ENCODE data around the gene LPXN.

LPXN gene

DNA sequence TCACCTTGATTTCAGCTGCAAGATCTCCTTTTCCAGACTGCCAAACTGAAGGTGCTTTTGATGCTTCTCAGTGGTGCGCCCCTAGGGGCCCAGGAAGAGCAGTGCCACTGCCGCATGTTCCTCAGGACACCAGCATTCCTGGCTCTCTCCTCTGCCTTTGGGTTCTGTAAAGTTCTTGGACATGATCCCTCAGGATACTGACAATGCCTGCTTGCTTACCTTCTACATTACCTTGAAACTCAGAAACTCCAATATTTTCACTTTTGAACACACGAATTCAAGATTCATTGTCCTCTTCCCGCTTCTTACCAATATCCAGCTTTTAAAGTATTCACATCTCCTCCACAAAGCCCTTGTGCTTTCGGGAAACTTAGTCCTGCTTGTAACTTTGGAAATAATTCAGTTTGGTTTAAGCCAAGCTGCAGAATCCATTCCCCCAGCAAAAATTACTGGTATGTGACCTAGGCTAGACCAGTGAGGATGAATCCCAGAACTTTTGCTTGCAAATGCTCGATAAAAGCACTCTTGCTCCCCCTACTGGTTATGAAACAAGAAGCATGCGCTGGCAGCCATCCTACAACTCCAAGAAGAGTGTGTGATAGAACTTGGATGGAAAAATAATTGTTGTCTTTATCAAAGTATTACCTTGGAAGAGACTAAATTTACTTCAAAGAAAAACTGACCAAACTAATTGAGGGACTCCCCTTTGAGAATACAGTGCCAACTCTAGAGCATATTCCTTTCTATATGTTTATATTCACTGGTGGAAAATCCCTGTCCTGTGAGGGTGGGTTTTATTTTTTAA, 51.2 kb downstream of the LPXN start:
- TF ChIP-seq, protein P1, sequence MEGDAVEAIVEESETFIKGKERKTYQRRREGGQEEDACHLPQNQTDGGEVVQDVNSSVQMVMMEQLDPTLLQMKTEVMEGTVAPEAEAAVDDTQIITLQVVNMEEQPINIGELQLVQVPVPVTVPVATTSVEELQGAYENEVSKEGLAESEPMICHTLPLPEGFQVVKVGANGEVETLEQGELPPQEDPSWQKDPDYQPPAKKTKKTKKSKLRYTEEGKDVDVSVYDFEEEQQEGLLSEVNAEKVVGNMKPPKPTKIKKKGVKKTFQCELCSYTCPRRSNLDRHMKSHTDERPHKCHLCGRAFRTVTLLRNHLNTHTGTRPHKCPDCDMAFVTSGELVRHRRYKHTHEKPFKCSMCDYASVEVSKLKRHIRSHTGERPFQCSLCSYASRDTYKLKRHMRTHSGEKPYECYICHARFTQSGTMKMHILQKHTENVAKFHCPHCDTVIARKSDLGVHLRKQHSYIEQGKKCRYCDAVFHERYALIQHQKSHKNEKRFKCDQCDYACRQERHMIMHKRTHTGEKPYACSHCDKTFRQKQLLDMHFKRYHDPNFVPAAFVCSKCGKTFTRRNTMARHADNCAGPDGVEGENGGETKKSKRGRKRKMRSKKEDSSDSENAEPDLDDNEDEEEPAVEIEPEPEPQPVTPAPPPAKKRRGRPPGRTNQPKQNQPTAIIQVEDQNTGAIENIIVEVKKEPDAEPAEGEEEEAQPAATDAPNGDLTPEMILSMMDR (IDR thresholded peaks at IDR 0.05; ENCODE audit: borderline replicate concordance, insufficient read depth, low read depth, low read length) = peak; percentile 83
- H3K4me3 ChIP-seq (ENCODE audit: low read depth, low read length) = no peak overlapping the region

DNA sequence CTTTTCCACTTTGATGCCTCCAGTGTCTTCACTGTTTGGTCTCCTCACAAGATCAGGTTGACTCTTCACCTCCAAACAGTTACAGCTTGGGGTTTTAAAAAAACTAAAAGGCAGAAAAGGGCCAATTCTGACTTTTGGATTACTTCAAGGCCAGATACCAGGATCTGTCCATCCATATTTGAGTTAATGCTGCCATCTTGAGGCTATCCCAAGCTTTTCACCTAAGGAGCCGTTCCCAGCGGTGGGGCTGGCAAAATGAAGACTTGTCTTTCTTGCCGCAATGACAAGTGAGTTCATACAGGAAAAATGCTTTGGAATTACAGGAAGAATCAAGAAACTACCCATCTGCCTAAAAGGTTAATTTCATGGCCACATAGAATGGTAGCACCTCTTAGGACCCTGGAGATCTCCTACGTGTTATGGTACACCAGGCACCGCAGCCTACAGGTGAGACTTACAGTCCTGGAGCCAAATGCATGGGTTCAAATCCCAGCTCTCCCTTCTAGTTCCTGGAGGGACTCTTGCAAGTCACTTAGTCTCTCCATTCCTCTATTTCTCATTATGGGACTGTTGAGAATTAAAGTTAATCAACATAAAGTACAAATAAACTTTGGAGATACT, 61.8 kb downstream of the LPXN start:
- no peak overlapping the region for H3K4me3 ChIP-seq (ENCODE audit: low read depth, low read length)
- TF ChIP-seq, protein P1 (IDR thresholded peaks at IDR 0.05; ENCODE audit: borderline replicate concordance, insufficient read depth, low read depth, low read length) = peak; percentile 26; the same call in 1 of the 2 replicates

DNA sequence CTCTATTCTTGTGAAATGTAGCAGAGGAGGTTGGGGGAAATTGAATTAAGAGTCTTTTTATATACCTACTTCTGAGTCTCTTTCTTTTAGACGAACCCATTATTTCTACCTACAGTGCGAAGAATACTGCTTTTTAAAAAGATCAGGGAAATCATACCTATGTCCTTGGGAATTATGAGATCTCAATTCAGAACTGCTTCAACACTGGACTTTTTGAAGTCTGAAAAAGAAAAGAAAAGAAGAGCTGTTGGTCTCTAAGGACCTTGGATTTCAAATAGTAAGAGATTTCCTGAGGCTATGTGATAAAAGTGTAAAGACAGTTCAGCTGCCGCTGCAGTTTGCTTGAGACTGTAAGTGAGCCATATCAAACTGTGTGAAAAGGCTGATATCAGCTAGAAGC, 64.0 kb downstream of the LPXN start:
- TF ChIP-seq, protein P1 (IDR thresholded peaks at IDR 0.05; ENCODE audit: borderline replicate concordance, insufficient read depth, low read depth, low read length) = no peak
- H3K4me3 ChIP-seq (ENCODE audit: low read depth, low read length) = no peak overlapping the region

DNA sequence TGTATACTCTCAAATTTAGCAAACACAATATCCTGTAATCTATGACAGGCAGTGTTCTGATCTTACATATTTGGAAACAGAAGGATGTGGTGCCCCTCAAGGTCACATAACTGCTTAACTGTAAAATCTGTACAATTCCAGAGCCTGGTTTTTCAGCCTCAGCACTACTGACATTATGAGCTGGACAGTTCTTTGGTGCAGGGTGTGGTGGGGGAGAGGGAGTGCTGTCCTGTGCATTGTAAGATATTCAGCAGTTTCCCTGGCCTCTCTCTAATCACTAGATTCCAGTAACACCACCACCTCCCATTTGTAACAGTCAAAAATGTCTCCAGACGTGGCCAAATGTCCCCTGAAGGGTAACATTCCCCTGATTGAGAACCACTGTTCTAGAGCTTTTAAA, 65.9 kb downstream of the LPXN start:
- TF ChIP-seq, protein P1 (IDR thresholded peaks at IDR 0.05; ENCODE audit: borderline replicate concordance, insufficient read depth, low read depth, low read length) = no peak
- no peak overlapping the region for H3K4me3 ChIP-seq (ENCODE audit: low read depth, low read length)

DNA sequence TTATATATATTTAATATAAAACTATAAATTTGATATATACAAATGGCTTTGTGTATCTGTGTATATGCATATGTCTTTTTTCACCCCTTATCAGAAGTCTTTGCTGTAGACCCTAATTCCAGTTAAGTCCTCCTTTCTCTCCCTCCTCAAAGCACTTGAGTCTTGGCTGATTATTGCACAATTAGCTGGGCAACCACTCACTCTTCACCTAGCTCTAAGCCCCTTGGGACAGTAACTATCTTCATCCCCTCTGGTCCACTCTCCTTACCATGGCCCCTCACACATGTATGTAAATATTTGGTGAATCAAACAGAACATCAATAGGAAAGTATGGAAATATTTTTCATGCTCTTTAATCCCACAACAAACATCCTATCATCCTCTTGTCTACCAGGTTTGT, 66.8 kb downstream of the LPXN start:
- TF ChIP-seq, protein P1 (IDR thresholded peaks at IDR 0.05; ENCODE audit: borderline replicate concordance, insufficient read depth, low read depth, low read length) = no peak
- no peak overlapping the region for H3K4me3 ChIP-seq (ENCODE audit: low read depth, low read length)

DNA sequence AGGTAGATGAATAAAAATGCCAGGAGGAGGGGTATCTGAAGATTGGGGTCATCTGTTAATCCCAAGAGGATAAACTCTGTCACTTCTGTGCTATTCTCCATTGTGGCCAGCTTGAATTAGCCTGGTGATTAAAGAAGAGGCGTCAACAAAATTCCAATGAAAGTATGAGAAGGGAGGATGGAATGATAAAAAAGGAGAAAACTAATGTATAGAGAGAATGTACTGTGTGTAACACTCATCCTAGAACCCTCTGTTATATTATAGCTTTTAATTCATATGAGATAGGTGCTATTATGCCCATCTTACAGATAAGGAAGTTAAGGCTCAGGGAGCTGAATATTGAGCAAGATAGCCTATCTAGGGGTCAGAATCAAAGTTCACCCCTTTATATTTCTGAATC, 67.7 kb downstream of the LPXN start, which contains the start of gene OR5B21:
Gene OR5B21 (minus strand): TSS at position 101 of the 400 bp plus-strand sequence. CDS start 0 bp downstream, at position 101.
- no peak within 1 kb of the TSS for H3K4me3 ChIP-seq (ENCODE audit: low read depth, low read length)
- TF ChIP-seq, protein P1 (IDR thresholded peaks at IDR 0.05; ENCODE audit: borderline replicate concordance, insufficient read depth, low read depth, low read length) = no peak

DNA sequence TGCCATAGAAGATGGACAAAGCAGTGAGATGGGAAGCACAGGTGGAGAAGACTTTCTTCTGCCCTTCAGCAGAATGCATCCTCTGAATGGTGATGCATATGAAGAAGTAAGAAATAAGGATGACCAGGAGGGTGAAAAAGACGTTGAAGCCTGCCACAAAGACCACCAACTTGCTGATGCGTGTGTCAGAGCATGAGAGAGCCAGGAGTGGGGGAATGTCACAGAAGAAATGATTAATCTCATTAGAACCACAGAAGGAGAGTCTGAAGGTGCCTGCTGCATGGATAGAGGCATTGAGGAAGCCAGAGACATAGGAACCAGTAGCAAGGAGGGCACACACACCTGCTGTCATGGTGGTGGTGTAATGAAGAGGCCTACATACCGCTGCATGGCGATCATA, 68.3 kb downstream of the LPXN start:
- TF ChIP-seq, protein P1 (IDR thresholded peaks at IDR 0.05; ENCODE audit: borderline replicate concordance, insufficient read depth, low read depth, low read length) = no peak
- no peak overlapping the region for H3K4me3 ChIP-seq (ENCODE audit: low read depth, low read length)

Measured in GM12875 (cell line).